Epithelial cell of prostate (primary cell): ENCODE data around the gene DNAJC12.
"Not testable (repeated sequence)": the region's sequence is repeated elsewhere in the genome, so short reads cannot be mapped to it uniquely, and the experiment has no call there.

Experiments used
- DNase-seq: peaks from one replicate; pipeline ENCODE4 v3.0.0-alpha.2; 2011; ENCODE audit warnings: low read depth, low spot score
- H3K27ac ChIP-seq: fragments of 450-650 bp; 2 replicates; pipeline ENCODE4 v1.5.1; 2017; ENCODE audit warnings: mild to moderate bottlenecking

Gene DNAJC12

GRCh38 chr10:67841737-67842136 is 3.7 kb upstream of the DNAJC12 start:
- H3K27ac ChIP-seq, result no peak overlapping the region
- DNase-seq, result no peak

GRCh38 chr10:67839951-67840350 is 2.0 kb upstream of the DNAJC12 start:
- H3K27ac ChIP-seq, result no peak overlapping the region
- no peak for DNase-seq

GRCh38 chr10:67839511-67839910 is 1.5 kb upstream of the DNAJC12 start:
- not testable (repeated sequence) for DNase-seq, H3K27ac ChIP-seq

GRCh38 chr10:67836972-67837371 is 1.0 kb downstream of the DNAJC12 start:
- no peak for DNase-seq
- H3K27ac ChIP-seq, result no peak overlapping the region

GRCh38 chr10:67836488-67836887 is 1.5 kb downstream of the DNAJC12 start:
- DNase-seq, result no peak
- no peak overlapping the region for H3K27ac ChIP-seq

- not testable (repeated sequence) for H3K27ac ChIP-seq, DNase-seq
Observed at GRCh38 chr10:67835541-67836394, 2.2 kb downstream of the DNAJC12 start.

- H3K27ac ChIP-seq, result no peak overlapping the region
- no peak for DNase-seq
Observed at GRCh38 chr10:67834375-67834774, 3.6 kb downstream of the DNAJC12 start.

- H3K27ac ChIP-seq, result no peak overlapping the region
- DNase-seq, result no peak
Observed at GRCh38 chr10:67827811-67828210, 10.2 kb downstream of the DNAJC12 start.

GRCh38 chr10:67819768-67820204 is 18.2 kb downstream of the DNAJC12 start:
- peak overlapping the region; percentile 22 for H3K27ac ChIP-seq
- peak; percentile 84 for DNase-seq

- peak; percentile 60 for DNase-seq
- peak overlapping the region; percentile 43 for H3K27ac ChIP-seq
Observed at GRCh38 chr10:67818323-67818722, 19.7 kb downstream of the DNAJC12 start.

GRCh38 chr10:67816719-67817118 is 21.3 kb downstream of the DNAJC12 start:
- no peak for DNase-seq
- no peak overlapping the region for H3K27ac ChIP-seq

GRCh38 chr10:67815571-67816059 is 22.4 kb downstream of the DNAJC12 start:
- H3K27ac ChIP-seq, result no peak overlapping the region
- DNase-seq, result peak; percentile 29

- no peak for DNase-seq
- no peak overlapping the region for H3K27ac ChIP-seq
Observed at GRCh38 chr10:67812007-67812406, 26.0 kb downstream of the DNAJC12 start.

- no peak overlapping the region for H3K27ac ChIP-seq
- DNase-seq, result no peak
Observed at GRCh38 chr10:67809107-67809506, 28.9 kb downstream of the DNAJC12 start.

- no peak overlapping the region for H3K27ac ChIP-seq
- DNase-seq, result no peak
Observed at GRCh38 chr10:67808704-67809103, 29.3 kb downstream of the DNAJC12 start.

- H3K27ac ChIP-seq, result no peak overlapping the region
- DNase-seq, result no peak
Observed at GRCh38 chr10:67807855-67808456, 30.0 kb downstream of the DNAJC12 start.

- no peak for DNase-seq
- H3K27ac ChIP-seq, result no peak overlapping the region
Observed at GRCh38 chr10:67804395-67804678, 33.7 kb downstream of the DNAJC12 start.

- DNase-seq, result no peak
- H3K27ac ChIP-seq, result no peak overlapping the region
Observed at GRCh38 chr10:67803588-67804394, 34.2 kb downstream of the DNAJC12 start.

- H3K27ac ChIP-seq, result no peak overlapping the region
- DNase-seq, result no peak
Observed at GRCh38 chr10:67802767-67803538, 35.0 kb downstream of the DNAJC12 start.

- H3K27ac ChIP-seq, result no peak overlapping the region
- DNase-seq, result no peak
Observed at GRCh38 chr10:67801118-67801517, 36.9 kb downstream of the DNAJC12 start.
